WTC11 (cell line): ENCODE results near the gene MKLN1. TPM values are rescaled to one million over a fixed set of nuclear protein-coding genes. Genes with fewer than 3 reads are reported as not detected.

Experiments
- ATAC-seq: fragments of 200-7000 bp; cut with Tn5 transposase; 2 replicates; pipeline ENCODE4 v1.10.0; 2021; ENCODE audit warnings: mild to moderate bottlenecking, moderate library complexity
- CTCF ChIA-PET: fragments of 300-600 bp; sonication (Branson Sonifier 250); formaldehyde crosslinking; loops from one replicate; lab custom pipeline; 2021; ENCODE audit warnings: antibody characterized with exemption; lab: Charles Lee
- POLR2A ChIA-PET: fragments of 350-600 bp; sonication (Branson Sonifier 250); formaldehyde crosslinking; loops from one replicate; lab custom pipeline; 2021; ENCODE audit warnings: antibody characterized with exemption; lab: Charles Lee
- DNase-seq: peaks from one replicate; pipeline ENCODE4 v3.0.0; 2021; ENCODE audit warnings: low spot score
- H3K27ac Mint-ChIP-seq: 2 replicates; pipeline ENCODE4 v1.8.0; 2021; ENCODE audit warnings: mixed read lengths
- H3K27me3 Mint-ChIP-seq: 2 replicates; pipeline ENCODE4 v1.8.0; 2021; ENCODE audit warnings: low read depth, mild to moderate bottlenecking, moderate library complexity, mixed read lengths
- H3K36me3 Mint-ChIP-seq: 2 replicates; pipeline ENCODE4 v1.8.0; 2021; ENCODE audit warnings: mixed read lengths
- H3K4me1 Mint-ChIP-seq: 2 replicates; pipeline ENCODE4 v1.8.0; 2022; ENCODE audit warnings: mixed read lengths
- H3K4me3 Mint-ChIP-seq: 2 replicates; pipeline ENCODE4 v1.8.0; 2021; ENCODE audit warnings: mild to moderate bottlenecking, moderate library complexity, mixed read lengths
- H3K9me3 Mint-ChIP-seq: 2 replicates; pipeline ENCODE4 v1.8.0; 2021; ENCODE audit warnings: mixed read lengths
- CTCF ChIP-seq: fragments of 200-600 bp; IDR thresholded peaks from 2 replicates; pipeline ENCODE4 v1.8.0; 2022; ENCODE audit warnings: antibody characterized with exemption
- E2F5 ChIP-seq: sonication (generic); formaldehyde crosslinking; IDR thresholded peaks from 2 replicates; pipeline ENCODE4 v1.8.1; 2022; ENCODE audit warnings: mild to moderate bottlenecking, moderate library complexity, missing genetic modification reagents
- ESRRA ChIP-seq: sonication (generic); formaldehyde crosslinking; IDR thresholded peaks from 2 replicates; pipeline ENCODE4 v1.8.1; 2022; ENCODE audit warnings: mild to moderate bottlenecking, missing genetic modification reagents, borderline replicate concordance
- FOXP1 ChIP-seq: sonication (generic); formaldehyde crosslinking; IDR thresholded peaks from 2 replicates; pipeline ENCODE4 v1.8.0; 2022; ENCODE audit warnings: missing genetic modification reagents, mild to moderate bottlenecking, moderate library complexity, borderline replicate concordance
- GABPB1 ChIP-seq: sonication (generic); formaldehyde crosslinking; IDR thresholded peaks from 2 replicates; pipeline ENCODE4 v1.8.1; 2023; ENCODE audit warnings: mild to moderate bottlenecking, missing genetic modification reagents
- GRHL2 ChIP-seq: fragments of 250-450 bp; sonication (Bioruptor Pico); IDR thresholded peaks from 2 replicates; pipeline ENCODE4 v1.8.0; 2022; ENCODE audit warnings: mild to moderate bottlenecking, moderate library complexity; ENCODE audit not compliant: insufficient replicate concordance, severe bottlenecking
- HMGA2 ChIP-seq: fragments of 250-450 bp; sonication (Bioruptor Pico); IDR thresholded peaks from 2 replicates; pipeline ENCODE4 v1.4.0; 2021; ENCODE audit warnings: mild to moderate bottlenecking, moderate library complexity
- KAT7 ChIP-seq: sonication (generic); formaldehyde crosslinking; IDR thresholded peaks from 2 replicates; pipeline ENCODE4 v1.8.1; 2023; ENCODE audit warnings: missing genetic modification reagents, mild to moderate bottlenecking, borderline replicate concordance
- MLX ChIP-seq: sonication (generic); formaldehyde crosslinking; IDR thresholded peaks from 2 replicates; pipeline ENCODE4 v1.8.1; 2023; ENCODE audit warnings: mild to moderate bottlenecking, missing genetic modification reagents, moderate library complexity
- NFYB ChIP-seq: sonication (generic); formaldehyde crosslinking; conservative IDR thresholded peaks from 2 replicates; pipeline ENCODE4 v1.8.0; 2022; ENCODE audit warnings: low read depth, missing genetic modification reagents
- NR2C2 ChIP-seq: sonication (generic); formaldehyde crosslinking; IDR thresholded peaks from 2 replicates; pipeline ENCODE4 v1.8.0; 2022; ENCODE audit warnings: mild to moderate bottlenecking, missing genetic modification reagents
- PRRX2 ChIP-seq: fragments of 250-450 bp; sonication (Bioruptor Pico); IDR thresholded peaks from 2 replicates; pipeline ENCODE4 v1.8.0; 2021; ENCODE audit warnings: mild to moderate bottlenecking
- RORB ChIP-seq: fragments of 250-450 bp; sonication (Bioruptor Pico); IDR thresholded peaks from 2 replicates; pipeline ENCODE4 v1.9.0; 2021; ENCODE audit warnings: mild to moderate bottlenecking
- SMAD3 ChIP-seq: sonication (generic); formaldehyde crosslinking; IDR thresholded peaks from 2 replicates; pipeline ENCODE4 v1.8.0; 2022; ENCODE audit warnings: missing genetic modification reagents, mild to moderate bottlenecking, borderline replicate concordance
- TCF7 ChIP-seq: sonication (generic); formaldehyde crosslinking; IDR thresholded peaks from 2 replicates; pipeline ENCODE4 v1.8.0; 2022; ENCODE audit warnings: mild to moderate bottlenecking, low read depth, missing genetic modification reagents, moderate library complexity
- TEAD4 ChIP-seq: sonication (generic); formaldehyde crosslinking; IDR thresholded peaks from 2 replicates; pipeline ENCODE4 v1.8.0; 2022; ENCODE audit warnings: mild to moderate bottlenecking, missing genetic modification reagents
- ZBTB21 ChIP-seq: sonication (generic); formaldehyde crosslinking; IDR thresholded peaks from 2 replicates; pipeline ENCODE4 v1.8.1; 2023; ENCODE audit warnings: mild to moderate bottlenecking, missing genetic modification reagents, borderline replicate concordance
- ZNF138 ChIP-seq: sonication (generic); formaldehyde crosslinking; conservative IDR thresholded peaks from 2 replicates; pipeline ENCODE4 v1.8.1; 2022; ENCODE audit warnings: mild to moderate bottlenecking, moderate library complexity, missing genetic modification reagents
- total RNA-seq: library from RNA; stranded (reverse); gene quantifications from 3 replicates; pipeline ENCODE4 v1.2.3, GENCODE V29; 2021
- TF ChIP-seq, protein P1 (sequence below): sonication (generic); formaldehyde crosslinking; IDR thresholded peaks from 2 replicates; pipeline ENCODE4 v1.8.1; 2023; ENCODE audit warnings: mild to moderate bottlenecking, missing genetic modification reagents

Gene MKLN1
- total RNA-seq, 1 experiment from 2014 or later, result 37.6 TPM

DNA sequence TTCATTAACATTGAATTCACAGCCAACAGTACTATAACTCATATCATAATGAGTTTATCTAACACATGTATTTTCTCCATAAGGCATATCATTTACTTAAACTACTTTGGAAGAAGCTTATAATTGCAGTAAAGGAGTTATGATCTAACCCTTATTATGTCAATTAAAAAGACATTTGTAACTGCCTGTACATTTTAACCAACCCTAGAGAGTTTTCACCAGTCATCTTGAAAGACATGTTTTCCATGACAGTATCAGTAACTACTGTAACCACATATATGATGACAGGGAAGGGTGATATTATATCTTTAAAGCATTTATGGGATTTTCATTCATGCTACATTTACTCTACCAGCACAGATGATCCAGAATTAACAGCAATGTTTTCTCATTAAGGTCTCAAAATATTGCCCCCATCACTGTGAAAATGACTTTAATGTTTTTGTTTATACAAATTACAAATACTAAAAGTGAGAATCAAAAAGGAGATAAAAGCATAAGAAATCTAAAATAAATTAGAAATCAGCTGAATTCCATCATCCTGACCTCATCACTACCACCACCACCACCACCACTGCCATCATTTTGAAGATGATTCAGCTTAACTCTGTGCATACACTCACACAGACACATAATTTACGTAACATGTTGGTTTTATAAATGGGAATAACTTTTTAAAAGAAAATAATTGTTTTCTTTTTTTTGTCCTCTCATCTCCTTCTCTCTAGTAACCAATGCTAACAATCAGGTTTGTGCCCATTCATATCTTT lies 53.6 kb downstream of the MKLN1 start (continued):
- no peak for TF ChIP-seq CTCF
- TF ChIP-seq FOXP1 (CRISPR knock-in tag), result no peak
- TF ChIP-seq TCF7 (CRISPR knock-in tag), result no peak
- no peak for TF ChIP-seq HMGA2 (CRISPR knock-in tag)
- no peak for TF ChIP-seq NFYB (CRISPR knock-in tag)
- no peak for TF ChIP-seq SMAD3 (CRISPR knock-in tag)
- no peak for TF ChIP-seq RORB (CRISPR knock-in tag)
- TF ChIP-seq ZNF138 (CRISPR knock-in tag), result no peak
- TF ChIP-seq, all 79 proteins: peak for 0

GRCh38 chr7:131383417-131384285 lies 56.0 kb downstream of the MKLN1 start:
- Mint-ChIP-seq H3K27me3 (no peaks in the 10 kb centered on the region), H3K9me3 (no peaks in the 10 kb centered on the region), H3K4me3 (no peak overlapping the region), H3K4me1 (peaks cover 9% of the 10 kb centered on the region), H3K36me3 (peaks cover 12% of the 10 kb centered on the region), H3K27ac (peak overlapping the region; percentile 14)
- CTCF ChIA-PET, result no interaction called here
- no peak for TF ChIP-seq E2F5 (CRISPR knock-in tag)
- no peak for TF ChIP-seq FOXP1 (CRISPR knock-in tag)
- no peak for TF ChIP-seq TEAD4 (CRISPR knock-in tag)
- no peak for TF ChIP-seq ESRRA (CRISPR knock-in tag)
- TF ChIP-seq MLX, result no peak
- TF ChIP-seq ZBTB21 (CRISPR knock-in tag), result no peak
- no peak for TF ChIP-seq KAT7 (CRISPR knock-in tag)
- TF ChIP-seq, protein P1, sequence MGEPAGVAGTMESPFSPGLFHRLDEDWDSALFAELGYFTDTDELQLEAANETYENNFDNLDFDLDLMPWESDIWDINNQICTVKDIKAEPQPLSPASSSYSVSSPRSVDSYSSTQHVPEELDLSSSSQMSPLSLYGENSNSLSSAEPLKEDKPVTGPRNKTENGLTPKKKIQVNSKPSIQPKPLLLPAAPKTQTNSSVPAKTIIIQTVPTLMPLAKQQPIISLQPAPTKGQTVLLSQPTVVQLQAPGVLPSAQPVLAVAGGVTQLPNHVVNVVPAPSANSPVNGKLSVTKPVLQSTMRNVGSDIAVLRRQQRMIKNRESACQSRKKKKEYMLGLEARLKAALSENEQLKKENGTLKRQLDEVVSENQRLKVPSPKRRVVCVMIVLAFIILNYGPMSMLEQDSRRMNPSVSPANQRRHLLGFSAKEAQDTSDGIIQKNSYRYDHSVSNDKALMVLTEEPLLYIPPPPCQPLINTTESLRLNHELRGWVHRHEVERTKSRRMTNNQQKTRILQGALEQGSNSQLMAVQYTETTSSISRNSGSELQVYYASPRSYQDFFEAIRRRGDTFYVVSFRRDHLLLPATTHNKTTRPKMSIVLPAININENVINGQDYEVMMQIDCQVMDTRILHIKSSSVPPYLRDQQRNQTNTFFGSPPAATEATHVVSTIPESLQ (CRISPR knock-in tag), result no peak
- TF ChIP-seq PRRX2, result no peak
- no peak for TF ChIP-seq GRHL2 (CRISPR knock-in tag)
- no peak for ATAC-seq
- no peak for DNase-seq
- POLR2A ChIA-PET, result no interaction called here

DNA sequence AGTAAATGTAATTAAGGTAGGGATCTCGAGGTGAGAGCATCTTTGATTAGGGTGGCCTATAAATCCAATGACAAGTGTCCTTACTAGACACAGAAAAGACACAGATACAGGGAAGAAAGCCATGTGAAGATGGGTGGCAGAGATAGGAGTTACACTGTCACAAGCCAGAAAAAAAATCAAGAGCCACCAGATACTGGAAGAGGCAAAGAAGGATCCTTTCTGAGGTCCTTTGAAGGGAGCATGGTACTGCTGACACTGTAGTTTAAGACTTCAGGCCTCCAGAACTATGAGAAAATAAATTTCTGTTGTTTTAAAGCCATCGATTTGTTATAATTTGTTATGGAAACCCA lies 56.6 kb downstream of the MKLN1 start:
- DNase-seq, result no peak

More for the DNA sequence above, 56.6 kb downstream of the MKLN1 start:
- Mint-ChIP-seq H3K27ac (peak overlapping the region; percentile 18; the same call in 1 of the 2 replicates), H3K4me3 (no peak overlapping the region), H3K27me3 (no peaks in the 10 kb centered on the region), H3K4me1 (peaks cover 9% of the 10 kb centered on the region), H3K9me3 (no peaks in the 10 kb centered on the region), H3K36me3 (peaks cover 12% of the 10 kb centered on the region)
- ATAC-seq, result no peak
- CTCF ChIA-PET, result no interaction called here
- TF ChIP-seq NFYB (CRISPR knock-in tag), result no peak
- TF ChIP-seq GABPB1 (CRISPR knock-in tag), result no peak
- TF ChIP-seq GRHL2 (CRISPR knock-in tag), result no peak
- no peak for TF ChIP-seq NR2C2 (CRISPR knock-in tag)
- POLR2A ChIA-PET, result no interaction called here
